SK-N-MC (cell line): ENCODE data around the gene DCTPP1.
"Not testable (repeated sequence)": the region's sequence is repeated elsewhere in the genome, so short reads cannot be mapped to it uniquely, and the experiment has no call there.

Experiments
- DNase-seq: peaks from one replicate; pipeline ENCODE4 v3.0.0-alpha.2; 2011; ENCODE audit warnings: low read depth, low spot score
- H3K27ac ChIP-seq: fragments of 200-600 bp; sonication (generic); 2 replicates; pipeline ENCODE4 v1.5.1; 2016; ENCODE audit warnings: mixed run types
- H3K36me3 ChIP-seq: fragments of 200-600 bp; sonication (generic); 2 replicates; pipeline ENCODE4 v1.6.1; 2017; ENCODE audit warnings: antibody characterized with exemption, low read length, mixed read lengths; ENCODE audit not compliant: insufficient read depth
- H3K4me3 ChIP-seq: fragments of 200-600 bp; sonication (generic); 2 replicates; pipeline ENCODE4 v1.5.1; 2016
- H3K9ac ChIP-seq: fragments of 200-600 bp; sonication (generic); 2 replicates; pipeline ENCODE4 v1.8.0; 2017; ENCODE audit warnings: mixed run types, mixed read lengths; ENCODE audit not compliant: insufficient read length
- H3K9me3 ChIP-seq: fragments of 200-600 bp; sonication (generic); 2 replicates; pipeline ENCODE4 v1.6.1; 2017; ENCODE audit warnings: low read depth, mild to moderate bottlenecking, antibody characterized with exemption, low read length, moderate library complexity, mixed read lengths
- EZH2 ChIP-seq: fragments of 200-600 bp; sonication (generic); IDR thresholded peaks from one replicate; pipeline ENCODE4 v1.6.1; 2017; ENCODE audit warnings: antibody characterized with exemption
- FOXP2 ChIP-seq: optimal IDR thresholded peaks from 2 replicates; pipeline ENCODE3; 2011; ENCODE audit warnings: mild to moderate bottlenecking, moderate library complexity; ENCODE audit not compliant: insufficient read depth; ENCODE audit errors: extremely low read length, control extremely low read depth
- POLR2AphosphoS5 ChIP-seq: IDR thresholded peaks from 2 replicates; pipeline ENCODE4 v1.6.1; 2012; ENCODE audit warnings: mild to moderate bottlenecking, low read depth, low read length, borderline replicate concordance

Gene DCTPP1

DNA sequence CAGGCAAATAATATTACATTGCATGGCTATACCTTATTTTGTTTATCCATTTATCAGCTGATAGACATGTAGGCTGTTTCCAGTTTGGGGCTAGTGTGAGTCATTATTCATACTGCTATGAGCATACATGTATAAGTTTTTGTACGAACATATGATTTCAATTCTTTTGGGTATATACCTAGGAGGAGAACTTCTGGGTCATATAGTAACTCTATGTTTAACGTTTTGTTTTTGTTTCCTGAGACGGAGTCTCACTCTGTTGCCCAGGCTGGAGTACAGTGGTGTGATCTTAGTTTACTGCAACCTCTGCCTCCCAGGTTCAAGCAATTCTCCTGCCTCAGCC is 40.3 kb upstream of the DCTPP1 start:
- Histone ChIP-seq H3K9me3 (no peaks in the 10 kb centered on the region), H3K9ac (no peak overlapping the region), H3K36me3 (no peaks in the 10 kb centered on the region), H3K27ac (no peak overlapping the region), H3K4me3 (no peak overlapping the region)
- no peak for DNase-seq
- TF ChIP-seq FOXP2 (no peak), EZH2 (no peak), POLR2AphosphoS5 (no peak)

- Histone ChIP-seq H3K27ac (no peak overlapping the region), H3K9ac (no peak overlapping the region), H3K36me3 (no peaks in the 10 kb centered on the region), H3K9me3 (no peaks in the 10 kb centered on the region), H3K4me3 (no peak overlapping the region)
- no peak for TF ChIP-seq FOXP2
- TF ChIP-seq POLR2AphosphoS5: no peak
- no peak for TF ChIP-seq EZH2
- DNase-seq: no peak
Measured at GRCh38 chr16:30464078-30464477, 34.2 kb upstream of the DCTPP1 start.

- H3K27ac ChIP-seq, H3K9ac ChIP-seq, H3K4me3 ChIP-seq, DNase-seq, H3K36me3 ChIP-seq, H3K9me3 ChIP-seq: not testable (repeated sequence)
Measured at GRCh38 chr16:30461426-30461825, 31.6 kb upstream of the DCTPP1 start.

GRCh38 chr16:30459456-30459855 is 29.6 kb upstream of the DCTPP1 start:
- H3K4me3 ChIP-seq: no peak overlapping the region
- no peak for DNase-seq
- no peak overlapping the region for H3K27ac ChIP-seq
- no peaks in the 10 kb centered on the region for H3K9me3 ChIP-seq
- TF ChIP-seq EZH2: no peak
- TF ChIP-seq FOXP2: no peak
- TF ChIP-seq POLR2AphosphoS5: no peak
- no peak overlapping the region for H3K9ac ChIP-seq
- H3K36me3 ChIP-seq: no peaks in the 10 kb centered on the region

DNA sequence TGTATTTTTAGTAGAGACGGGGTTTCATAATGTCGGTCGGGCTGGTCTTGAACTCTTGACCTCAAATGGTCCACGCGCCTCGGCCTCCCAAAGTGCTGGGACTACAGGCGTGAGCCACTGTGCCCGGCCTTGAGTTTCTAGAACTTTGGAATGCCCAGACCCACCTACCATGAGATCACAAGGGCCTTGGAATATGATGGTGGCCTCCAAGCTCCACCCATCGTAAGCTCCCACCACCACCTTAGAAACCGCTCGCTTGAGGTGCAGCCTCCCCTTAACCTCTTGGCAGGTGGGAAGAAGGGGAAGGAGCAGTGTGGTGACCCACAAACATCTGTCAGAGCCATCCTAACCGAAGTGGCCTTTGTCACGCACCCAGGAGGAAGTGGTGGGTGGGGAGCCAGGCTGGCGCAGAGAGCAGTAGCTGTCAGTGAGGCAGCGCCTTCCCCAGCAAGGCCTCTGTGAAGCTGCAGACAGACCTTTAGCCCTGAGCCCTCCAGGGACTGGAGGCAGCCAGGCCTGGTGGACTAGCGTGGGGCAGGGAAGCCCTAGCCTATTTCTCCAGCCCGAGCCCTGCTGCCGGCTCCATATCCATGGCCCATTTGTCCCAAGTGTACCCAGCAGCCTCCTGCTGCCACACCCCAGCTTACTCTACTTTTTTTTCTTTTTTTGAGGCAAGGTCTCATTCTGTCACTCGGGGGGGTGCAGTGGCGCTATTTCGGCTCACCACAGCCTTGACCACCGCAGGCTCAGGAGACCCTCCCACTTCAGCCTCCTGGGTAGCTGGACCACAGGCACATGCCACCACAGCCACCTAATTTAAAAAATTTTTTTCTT is 28.9 kb upstream of the DCTPP1 start:
- Histone ChIP-seq H3K4me3 (no peak overlapping the region), H3K36me3 (no peaks in the 10 kb centered on the region), H3K9me3 (no peaks in the 10 kb centered on the region), H3K27ac (no peak overlapping the region), H3K9ac (no peak overlapping the region)
- DNase-seq: no peak
- no peak for TF ChIP-seq POLR2AphosphoS5
- no peak for TF ChIP-seq EZH2
- no peak for TF ChIP-seq FOXP2

DNA sequence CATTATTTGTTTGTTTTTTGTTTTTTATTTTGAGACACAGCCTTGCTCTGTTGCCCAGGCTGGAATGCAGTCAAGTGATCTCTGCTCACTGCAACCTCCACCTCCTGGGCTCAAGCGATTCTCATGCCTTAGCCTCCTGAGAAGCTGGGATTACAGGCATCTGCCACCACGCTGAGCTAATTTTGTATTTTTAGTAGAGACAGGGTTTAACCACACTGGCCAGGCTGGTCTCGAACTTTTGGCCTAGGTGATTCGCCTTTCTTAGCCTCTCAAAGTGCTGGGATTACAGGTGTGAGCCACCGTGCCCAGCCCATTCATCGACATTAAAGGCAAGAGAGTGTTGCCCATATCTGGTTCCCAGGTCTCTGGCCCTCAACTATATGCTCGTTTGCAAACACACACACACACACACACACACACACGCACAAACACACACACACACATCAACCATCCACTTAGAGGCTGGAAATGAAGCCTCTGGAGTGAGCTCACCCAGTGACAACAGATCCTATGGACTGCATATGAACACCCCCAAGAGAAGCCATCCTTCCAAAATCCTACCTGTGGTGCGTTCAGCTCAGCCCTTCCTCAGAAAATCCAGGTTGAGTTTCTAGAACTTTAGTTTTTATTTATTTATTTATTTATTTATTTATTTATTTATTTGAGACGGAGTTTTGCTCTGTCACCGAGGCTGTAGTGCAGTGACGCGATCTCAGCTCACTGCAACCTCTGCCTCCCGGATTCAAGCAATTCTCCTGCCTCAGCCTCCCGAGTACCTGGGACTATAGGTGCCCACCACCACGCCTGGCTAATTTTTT is 28.1 kb upstream of the DCTPP1 start:
- no peak overlapping the region for H3K4me3 ChIP-seq
- H3K9ac ChIP-seq: no peak overlapping the region
- no peak for DNase-seq
- H3K27ac ChIP-seq: no peak overlapping the region
- TF ChIP-seq POLR2AphosphoS5 (no peak), FOXP2 (no peak), EZH2 (no peak)
- no peaks in the 10 kb centered on the region for H3K9me3 ChIP-seq
- H3K36me3 ChIP-seq: no peaks in the 10 kb centered on the region

DNA sequence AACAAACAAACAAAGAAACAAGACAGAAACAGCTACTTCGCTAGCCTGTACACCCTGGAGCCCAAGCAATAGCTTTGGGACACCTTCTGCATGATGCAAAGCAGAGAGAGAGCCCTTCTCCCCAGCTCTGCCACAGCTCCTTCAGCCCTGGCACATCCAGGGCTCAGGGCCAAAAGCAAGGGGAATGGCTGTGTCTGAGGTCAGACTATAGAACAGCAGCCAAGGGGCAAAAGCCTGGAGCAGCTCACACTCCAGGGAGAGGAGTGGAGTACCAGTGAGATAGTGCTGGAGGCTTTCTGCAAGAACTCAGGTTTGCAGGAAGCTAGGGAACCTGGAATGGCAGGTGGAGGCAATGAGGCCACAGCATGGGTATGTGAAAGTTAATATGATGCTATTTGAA is 27.4 kb upstream of the DCTPP1 start:
- Histone ChIP-seq H3K36me3 (no peaks in the 10 kb centered on the region), H3K4me3 (no peak overlapping the region), H3K9me3 (no peaks in the 10 kb centered on the region), H3K27ac (no peak overlapping the region), H3K9ac (no peak overlapping the region)
- TF ChIP-seq EZH2: no peak
- TF ChIP-seq POLR2AphosphoS5: no peak
- no peak for TF ChIP-seq FOXP2
- no peak for DNase-seq

DNA sequence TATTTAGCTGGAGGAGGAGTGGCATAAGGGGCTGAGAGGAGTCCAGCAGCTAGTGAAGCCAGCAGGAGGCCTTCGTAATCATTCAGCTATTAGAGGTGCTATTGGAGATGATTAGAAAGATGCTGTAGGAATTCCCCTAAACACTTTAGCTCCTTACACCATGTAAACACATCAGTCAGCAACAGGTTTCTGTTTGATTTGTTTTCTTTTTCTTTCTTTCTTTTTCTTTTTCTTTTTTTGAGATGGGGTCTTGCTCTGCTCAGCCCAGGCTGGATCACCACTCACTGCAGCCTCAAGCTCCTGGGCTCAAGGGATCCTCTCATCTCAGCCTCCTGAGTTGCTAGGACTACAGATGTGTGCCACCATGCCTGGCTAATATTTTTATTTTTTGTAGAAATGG is 26.5 kb upstream of the DCTPP1 start:
- H3K36me3 ChIP-seq: no peaks in the 10 kb centered on the region
- TF ChIP-seq EZH2 (no peak), FOXP2 (no peak), POLR2AphosphoS5 (no peak)
- H3K4me3 ChIP-seq: no peak overlapping the region
- H3K27ac ChIP-seq: no peak overlapping the region
- no peak overlapping the region for H3K9ac ChIP-seq
- no peaks in the 10 kb centered on the region for H3K9me3 ChIP-seq
- DNase-seq: no peak

GRCh38 chr16:30452709-30453580 is 23.1 kb upstream of the DCTPP1 start:
- H3K9ac ChIP-seq, H3K4me3 ChIP-seq, H3K27ac ChIP-seq, H3K36me3 ChIP-seq, DNase-seq, H3K9me3 ChIP-seq: not testable (repeated sequence)
